GM18505 (cell line): ENCODE data around the gene ATP10A.

ENCODE experiments used
- ATAC-seq: cut with Tn5 transposase; IDR thresholded peaks from one replicate; pipeline ENCODE4 v1.9.1; 2021; ENCODE audit not compliant: unreplicated experiment
- POLR2A ChIP-seq: IDR thresholded peaks from 4 replicates; pipeline ENCODE4 v1.6.1; 2011; ENCODE audit warnings: borderline replicate concordance; ENCODE audit not compliant: insufficient read depth, insufficient read length; ENCODE audit errors: extremely low read depth

ATP10A gene

GRCh38 chr15:25690673-25691543, 172.2 kb downstream of the ATP10A start:
- TF ChIP-seq POLR2A = no peak
- no peak for ATAC-seq

DNA sequence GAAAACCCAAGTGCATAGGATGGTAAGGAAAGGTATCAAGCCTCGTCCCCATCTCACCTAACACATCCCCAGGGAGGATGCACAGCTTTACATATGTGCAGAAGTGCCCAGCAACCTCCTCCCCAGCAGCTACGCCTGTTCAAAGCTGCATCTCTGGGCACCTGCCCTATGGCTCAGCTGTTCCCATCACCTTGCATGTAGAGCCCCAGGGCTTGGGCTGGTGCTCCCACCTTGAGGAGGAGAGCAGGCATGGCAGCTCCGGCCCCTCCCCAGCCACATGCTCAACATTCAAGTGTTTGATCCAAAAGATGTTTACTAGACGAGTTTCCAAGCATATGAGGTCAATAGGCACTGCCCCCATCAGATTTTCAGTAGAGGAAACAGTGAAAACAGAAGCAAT, 173.5 kb downstream of the ATP10A start:
- no peak for ATAC-seq
- no peak for TF ChIP-seq POLR2A

- no peak for TF ChIP-seq POLR2A
- no peak for ATAC-seq
Observed at GRCh38 chr15:25688166-25688565, 175.0 kb downstream of the ATP10A start.

- no peak for TF ChIP-seq POLR2A
- no peak for ATAC-seq
Observed at GRCh38 chr15:25687689-25688088, 175.4 kb downstream of the ATP10A start.

DNA sequence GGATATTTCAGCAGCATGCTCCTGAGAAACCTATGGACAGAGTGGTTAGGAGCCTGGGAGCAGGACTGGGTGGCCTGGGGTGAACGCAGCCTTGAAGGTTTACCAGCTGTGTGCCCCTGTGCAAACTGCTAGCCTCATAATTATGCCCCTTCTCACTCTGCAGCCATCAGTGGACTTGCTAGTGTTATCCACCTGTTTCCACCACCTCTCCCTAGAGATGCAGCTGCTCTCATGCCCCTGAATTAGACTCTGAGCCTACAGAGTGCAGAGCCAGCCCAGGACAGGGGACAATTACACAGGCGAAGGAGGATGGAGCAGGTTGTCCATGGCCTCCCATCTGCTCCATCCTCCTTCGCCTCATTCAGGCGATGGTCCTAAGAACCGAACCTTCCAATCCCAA, 175.9 kb downstream of the ATP10A start:
- ATAC-seq = no peak
- TF ChIP-seq POLR2A = no peak

GRCh38 chr15:25686780-25687179, 176.3 kb downstream of the ATP10A start:
- ATAC-seq = no peak
- TF ChIP-seq POLR2A = no peak

DNA sequence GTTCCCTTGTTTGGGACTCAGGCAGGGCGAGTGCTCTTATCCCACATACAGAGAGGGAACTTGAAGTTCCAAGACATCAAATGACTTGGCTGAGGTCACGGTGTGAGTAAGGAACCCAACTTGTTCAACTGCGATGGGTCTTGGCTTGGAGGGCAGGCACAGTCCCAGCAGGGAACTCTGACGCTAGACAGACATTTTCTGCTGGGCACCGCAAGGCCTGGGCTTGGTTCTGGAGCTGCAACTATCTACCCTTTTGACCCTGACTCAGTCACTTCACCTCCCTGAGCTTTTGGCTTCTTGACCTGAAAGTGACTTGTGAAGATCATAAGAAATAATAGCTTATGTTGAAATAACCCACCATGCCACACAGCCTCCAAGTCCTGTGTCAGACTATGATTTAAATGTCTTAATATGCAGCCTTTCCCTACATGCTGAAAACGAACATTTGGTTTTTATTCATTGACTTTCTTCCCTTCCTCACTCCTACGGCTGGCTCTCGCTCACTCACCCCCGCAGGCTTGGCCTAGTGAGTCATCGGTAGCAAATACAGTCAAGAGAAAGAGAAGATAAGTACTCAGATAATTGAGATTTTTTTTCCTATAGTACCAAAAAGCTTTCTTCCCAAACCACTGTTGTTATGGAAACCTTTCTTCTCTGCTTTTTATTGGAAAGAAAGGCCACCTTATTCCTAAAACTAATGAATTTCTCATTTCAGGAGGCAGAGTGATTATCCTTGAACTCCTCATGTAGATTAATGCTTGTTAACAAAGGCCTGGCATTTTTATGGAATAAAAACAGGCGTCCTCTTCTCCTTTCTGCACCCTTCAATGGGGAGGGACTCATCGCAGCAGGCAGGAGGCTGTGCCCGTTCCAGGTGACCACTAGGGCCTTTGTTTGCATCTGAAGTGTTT, 178.4 kb downstream of the ATP10A start:
- no peak for TF ChIP-seq POLR2A
- no peak for ATAC-seq

- no peak for ATAC-seq
- no peak for TF ChIP-seq POLR2A
Observed at GRCh38 chr15:25683911-25684310, 179.2 kb downstream of the ATP10A start.

DNA sequence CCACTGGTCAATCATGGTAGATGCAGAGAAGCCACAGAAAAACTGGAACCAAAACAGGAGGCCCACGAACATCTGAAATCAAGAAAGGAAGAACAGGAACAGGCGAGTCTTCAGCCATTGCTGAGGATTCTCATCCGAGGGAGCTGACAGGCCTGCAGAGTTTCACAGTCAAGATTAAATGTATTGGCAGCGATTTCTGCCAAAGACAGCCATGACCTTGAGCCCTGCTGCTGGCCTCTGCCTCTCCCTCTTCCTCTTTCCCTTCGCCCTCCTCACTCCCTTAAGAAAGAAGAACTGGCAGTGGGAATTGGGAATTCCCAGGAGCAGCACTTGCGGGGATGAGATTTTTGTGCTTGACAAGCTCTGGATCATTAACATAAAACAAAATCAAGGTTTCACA, 179.7 kb downstream of the ATP10A start:
- no peak for TF ChIP-seq POLR2A
- ATAC-seq = no peak

GRCh38 chr15:25682340-25682739, 180.8 kb downstream of the ATP10A start:
- TF ChIP-seq POLR2A = no peak
- ATAC-seq = no peak

- ATAC-seq = no peak
- no peak for TF ChIP-seq POLR2A
Observed at GRCh38 chr15:25680686-25681025, 182.5 kb downstream of the ATP10A start.

GRCh38 chr15:25679964-25680685, 183.0 kb downstream of the ATP10A start:
- no peak for TF ChIP-seq POLR2A
- no peak for ATAC-seq

DNA sequence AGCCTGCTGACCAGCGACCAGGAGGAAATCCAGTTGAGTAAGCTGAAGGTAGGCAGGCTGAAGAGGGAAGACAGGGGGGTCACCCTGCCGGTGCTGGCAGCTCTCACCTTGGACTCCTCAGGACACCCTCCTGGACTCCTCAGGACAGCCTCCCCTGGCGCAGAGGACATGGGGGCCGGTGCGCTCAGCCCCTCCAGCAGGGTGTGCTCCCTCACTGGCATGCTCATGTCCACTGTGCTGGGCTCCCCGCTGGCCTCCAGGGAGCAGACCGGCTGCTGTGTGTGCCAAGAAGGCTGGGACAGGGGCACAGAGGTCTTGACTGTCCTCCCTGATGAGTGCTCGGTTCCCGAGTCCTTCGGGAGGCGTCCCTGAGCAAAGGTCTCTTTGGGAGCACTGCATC, 183.6 kb downstream of the ATP10A start:
- no peak for TF ChIP-seq POLR2A
- ATAC-seq = no peak
